Fibroblast of lung (primary cell): ENCODE measurements around the gene CHN2. TPM values are rescaled to one million over a fixed set of nuclear protein-coding genes. Genes with fewer than 3 reads are reported as not detected.

Experiments
- DNase-seq, 2 donors: peaks; one replicate each; pipeline versions ENCODE4 v3.0.0 to v3.0.0-alpha.2; 2010; ENCODE audit warnings: low read depth in 2 of 2
- H2AFZ ChIP-seq: 2 replicates; pipeline ENCODE4 v1.5.1; 2012; ENCODE audit warnings: low read length, control low read depth, inconsistent platforms
- H3K27ac ChIP-seq: 2 replicates; pipeline ENCODE4 v1.5.1; 2011; ENCODE audit warnings: low read length, control low read depth; ENCODE audit not compliant: insufficient read depth
- H3K27me3 ChIP-seq: 2 replicates; pipeline ENCODE4 v1.5.1; 2011; ENCODE audit warnings: mild to moderate bottlenecking, low read length; ENCODE audit not compliant: control insufficient read depth, insufficient read depth
- H3K36me3 ChIP-seq: 2 replicates; pipeline ENCODE4 v1.5.1; 2011; ENCODE audit warnings: low read length; ENCODE audit not compliant: control insufficient read depth, insufficient read depth
- H3K4me1 ChIP-seq: 2 replicates; pipeline ENCODE4 v1.5.1; 2011; ENCODE audit warnings: low read length; ENCODE audit not compliant: control insufficient read depth, insufficient read depth; ENCODE audit errors: extremely low read depth
- H3K4me2 ChIP-seq: 2 replicates; pipeline ENCODE4 v1.5.1; 2011; ENCODE audit warnings: low read length, control low read depth; ENCODE audit not compliant: insufficient read depth; ENCODE audit errors: extremely low read depth
- H3K4me3 ChIP-seq, 4 experiments: fragments of 200-600 bp in 1 of 4; sonication (generic) in 1 of 4; replicated peaks in 1 of 4; 2 replicates each; pipeline ENCODE4 v1.5.1; 2011 to 2016; ENCODE audit warnings: low read length in 4 of 4, low read depth in 3 of 4, mild to moderate bottlenecking in 3 of 4, control low read depth in 2 of 4, inconsistent platforms in 1 of 4, mixed read lengths in 1 of 4; ENCODE audit not compliant: insufficient read depth in 1 of 4; ENCODE audit errors: control extremely low read depth in 1 of 4
- H3K79me2 ChIP-seq: 2 replicates; pipeline ENCODE4 v1.5.1; 2012; ENCODE audit warnings: mild to moderate bottlenecking, low read length, inconsistent platforms; ENCODE audit not compliant: control insufficient read depth, insufficient read depth
- H3K9ac ChIP-seq: 2 replicates; pipeline ENCODE4 v1.5.1; 2011; ENCODE audit warnings: mild to moderate bottlenecking, low read length, control low read depth; ENCODE audit not compliant: insufficient read depth
- H3K9me3 ChIP-seq: 2 replicates; pipeline ENCODE4 v1.5.1; 2012; ENCODE audit warnings: low read depth, low read length; ENCODE audit not compliant: control insufficient read depth, insufficient read depth
- H4K20me1 ChIP-seq: 2 replicates; pipeline ENCODE4 v1.5.1; 2011; ENCODE audit warnings: low read length; ENCODE audit not compliant: control insufficient read depth, insufficient read depth; ENCODE audit errors: extremely low read depth
- EZH2 ChIP-seq: IDR thresholded peaks from 2 replicates; pipeline ENCODE4 v1.5.1; 2012; ENCODE audit warnings: low read length, control low read depth, mild to moderate bottlenecking; ENCODE audit errors: missing control alignments
- polyA plus RNA-seq, 2 donors: library from polyadenylated mRNA; depleted of rRNA in 1 of 2; stranded (reverse) in 1 of 2; unstranded in 1 of 2; fragments of >200 nt; gene quantifications; 2 replicates each; pipeline ENCODE4 v1.2.1, GENCODE V29; 2011 to 2012; ENCODE audit warnings: missing spikeins in 1 of 2
- total RNA-seq: library from RNA; depleted of rRNA; stranded (reverse); fragments of >200 nt; gene quantifications from 2 replicates; pipeline ENCODE4 v1.2.1, GENCODE V29; 2014
- TF ChIP-seq, protein P1 (sequence below), 2 donors: IDR thresholded peaks in 1 of 2; conservative IDR thresholded peaks in 1 of 2; 1 replicate in 1 of 2; 2 replicates in 1 of 2; pipeline ENCODE4 v1.5.1; 2011 to 2012; ENCODE audit warnings: low read length in 2 of 2, control low read depth in 1 of 2, inconsistent platforms in 1 of 2, low read depth in 1 of 2, mild to moderate bottlenecking in 1 of 2

The CHN2 gene
- total and polyA plus RNA-seq, 2 donors (not counting 1 experiment from before 2014, with no cell fraction given) = 0.33 to 0.53 TPM

DNA sequence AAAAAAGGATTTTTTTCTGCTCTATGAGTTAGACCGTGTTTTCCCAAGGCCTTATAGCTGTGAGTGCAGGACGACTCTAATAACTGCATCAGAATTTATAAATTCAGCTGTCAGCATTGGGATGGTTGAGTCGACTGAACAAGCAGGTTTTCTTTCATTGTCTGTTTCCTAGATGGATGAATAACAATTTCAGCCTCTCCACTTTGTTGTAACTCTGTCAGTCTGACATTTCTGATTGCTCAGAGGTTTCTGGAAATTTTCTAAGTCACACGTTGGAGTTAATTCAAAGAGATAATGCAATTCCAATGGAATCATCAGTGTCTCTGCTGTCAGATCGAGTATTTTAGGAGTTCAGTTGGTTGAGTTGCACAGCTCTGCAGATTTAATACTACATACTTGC, 159.2 kb downstream of the CHN2 start:
- Histone ChIP-seq H3K4me2 (no peak overlapping the region), H3K27ac (no peak overlapping the region), H3K79me2 (no peaks in the 10 kb centered on the region), H4K20me1 (no peaks in the 10 kb centered on the region), H3K9me3 (no peaks in the 10 kb centered on the region), H3K4me1 (no peaks in the 10 kb centered on the region), H3K9ac (no peak overlapping the region), H3K4me3 (no peak overlapping the region), H2AFZ (no peak overlapping the region), H3K27me3 (no peaks in the 10 kb centered on the region), H3K36me3 (no peaks in the 10 kb centered on the region)
- no peak for DNase-seq
- TF ChIP-seq EZH2 = no peak
- TF ChIP-seq, protein P1, sequence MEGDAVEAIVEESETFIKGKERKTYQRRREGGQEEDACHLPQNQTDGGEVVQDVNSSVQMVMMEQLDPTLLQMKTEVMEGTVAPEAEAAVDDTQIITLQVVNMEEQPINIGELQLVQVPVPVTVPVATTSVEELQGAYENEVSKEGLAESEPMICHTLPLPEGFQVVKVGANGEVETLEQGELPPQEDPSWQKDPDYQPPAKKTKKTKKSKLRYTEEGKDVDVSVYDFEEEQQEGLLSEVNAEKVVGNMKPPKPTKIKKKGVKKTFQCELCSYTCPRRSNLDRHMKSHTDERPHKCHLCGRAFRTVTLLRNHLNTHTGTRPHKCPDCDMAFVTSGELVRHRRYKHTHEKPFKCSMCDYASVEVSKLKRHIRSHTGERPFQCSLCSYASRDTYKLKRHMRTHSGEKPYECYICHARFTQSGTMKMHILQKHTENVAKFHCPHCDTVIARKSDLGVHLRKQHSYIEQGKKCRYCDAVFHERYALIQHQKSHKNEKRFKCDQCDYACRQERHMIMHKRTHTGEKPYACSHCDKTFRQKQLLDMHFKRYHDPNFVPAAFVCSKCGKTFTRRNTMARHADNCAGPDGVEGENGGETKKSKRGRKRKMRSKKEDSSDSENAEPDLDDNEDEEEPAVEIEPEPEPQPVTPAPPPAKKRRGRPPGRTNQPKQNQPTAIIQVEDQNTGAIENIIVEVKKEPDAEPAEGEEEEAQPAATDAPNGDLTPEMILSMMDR (conservative IDR thresholded peaks at IDR 0.05 in 1 of 2, IDR thresholded peaks at IDR 0.05 in 1 of 2; ENCODE audit: low read depth in 1 of 2, low read length in 2 of 2) = no peak

DNA sequence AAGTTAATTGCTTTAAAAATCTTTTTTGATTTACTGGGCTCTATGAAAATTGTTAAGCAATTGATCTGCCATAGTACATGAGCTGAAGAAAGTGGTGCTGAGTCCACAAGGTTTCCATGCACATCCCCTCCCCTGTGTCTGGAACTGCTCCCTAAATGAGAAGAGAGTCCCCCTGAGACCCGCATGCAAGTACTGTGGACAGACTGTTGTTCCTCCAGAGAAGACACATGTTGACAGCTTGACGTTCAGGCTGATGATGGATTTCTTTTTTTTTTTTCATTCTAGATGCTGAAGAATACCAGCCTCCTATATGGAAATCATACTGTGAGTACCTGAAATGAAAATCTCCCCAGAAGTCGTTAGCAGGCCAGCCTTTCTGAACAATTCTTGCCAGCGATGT, 159.8 kb downstream of the CHN2 start:
- H3K4me2 ChIP-seq = no peak overlapping the region
- no peak for TF ChIP-seq EZH2
- TF ChIP-seq, protein P1 (conservative IDR thresholded peaks at IDR 0.05 in 1 of 2, IDR thresholded peaks at IDR 0.05 in 1 of 2; ENCODE audit: low read depth in 1 of 2, low read length in 2 of 2) = no peak

DNA sequence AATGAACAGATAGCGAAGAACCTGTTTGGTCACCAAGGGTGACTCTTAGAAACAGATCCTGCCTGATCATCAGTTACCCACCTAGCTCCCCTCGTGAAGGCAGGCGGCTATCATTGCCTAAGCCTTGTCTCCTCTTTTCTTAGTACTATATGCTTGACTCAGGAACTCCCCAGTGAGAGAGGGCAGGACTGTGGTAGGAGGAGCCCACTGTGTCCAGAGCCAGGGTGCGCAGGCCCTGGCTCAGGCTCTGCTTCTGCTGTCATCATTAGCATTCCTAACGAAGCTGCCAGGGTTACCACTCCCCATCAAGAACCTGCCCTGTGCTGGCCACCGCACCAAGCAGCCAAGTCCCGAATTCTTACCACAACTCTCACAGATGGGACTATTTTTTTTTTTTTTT, 160.8 kb downstream of the CHN2 start:
- Histone ChIP-seq H2AFZ (no peak overlapping the region), H3K9me3 (no peaks in the 10 kb centered on the region), H4K20me1 (no peaks in the 10 kb centered on the region), H3K36me3 (no peaks in the 10 kb centered on the region), H3K4me1 (no peaks in the 10 kb centered on the region), H3K9ac (no peak overlapping the region), H3K79me2 (no peaks in the 10 kb centered on the region), H3K27ac (no peak overlapping the region), H3K27me3 (no peaks in the 10 kb centered on the region), H3K4me2 (no peak overlapping the region), H3K4me3 (no peak overlapping the region)
- DNase-seq = no peak
- TF ChIP-seq, protein P1 (conservative IDR thresholded peaks at IDR 0.05 in 1 of 2, IDR thresholded peaks at IDR 0.05 in 1 of 2; ENCODE audit: low read depth in 1 of 2, low read length in 2 of 2) = no peak
- no peak for TF ChIP-seq EZH2

More for the DNA sequence above, 159.8 kb downstream of the CHN2 start:
- Histone ChIP-seq H3K4me1 (no peaks in the 10 kb centered on the region), H3K79me2 (no peaks in the 10 kb centered on the region), H3K4me3 (no peak overlapping the region), H3K27me3 (no peaks in the 10 kb centered on the region), H3K36me3 (no peaks in the 10 kb centered on the region), H3K9ac (no peak overlapping the region), H3K9me3 (no peaks in the 10 kb centered on the region), H4K20me1 (no peaks in the 10 kb centered on the region), H2AFZ (no peak overlapping the region), H3K27ac (no peak overlapping the region)
- no peak for DNase-seq
